ENCODE results near the gene ARMC10.

GRCh38 chr7:103100348-103100747, 25.4 kb downstream of the ARMC10 start:
- TF ChIP-seq CTCF (conservative IDR thresholded peaks at IDR 0.05; ENCODE audit: low read depth, low read length) (no peak), EZH2 (IDR thresholded peaks at IDR 0.05; ENCODE audit: low read length, unreplicated experiment) (no peak)
